Bronchial epithelial cell (primary cell): Measurements from ENCODE around the gene RASA4. TPM values are rescaled to one million over a fixed set of nuclear protein-coding genes. Genes with fewer than 3 reads are reported as not detected.

Experiments
- total RNA-seq: library from RNA; depleted of rRNA; stranded (reverse); fragments of >200 nt; gene quantifications from 2 replicates; pipeline ENCODE4 v1.2.1, GENCODE V29; 2014

RASA4 gene
- total RNA-seq, 1 donor from 2014 or later, result 2.4 TPM

Other genes with a start within 250 kb of the RASA4 start
- gene PRKRIP1, start 220.4 kb downstream of the RASA4 start, total RNA-seq, result 14.7 and 18.2 TPM in 2 replicates
- gene ORAI2, start 183.2 kb downstream of the RASA4 start, total RNA-seq, result 4.7 and 6.9 TPM in 2 replicates
- gene ALKBH4, start 151.9 kb downstream of the RASA4 start, total RNA-seq, result 8.7 and 10.0 TPM in 2 replicates
- gene LRWD1, start 151.8 kb downstream of the RASA4 start, total RNA-seq, result 21.1 and 25.3 TPM in 2 replicates
- 24.5 and 50.1 TPM in 2 replicates for gene POLR2J, start 137.8 kb downstream of the RASA4 start, total RNA-seq
- 0.79 and 1.2 TPM in 2 replicates for gene RASA4B, start 99.0 kb downstream of the RASA4 start, total RNA-seq
- gene UPK3BL2, start 73.1 kb downstream of the RASA4 start, total RNA-seq, result 5.8 and 151 TPM in 2 replicates
- not detected in 2 replicates for gene SPDYE2, start 65.5 kb downstream of the RASA4 start, total RNA-seq
- gene POLR2J3, start 44.2 kb downstream of the RASA4 start, total RNA-seq, result 18.8 and 25.5 TPM in 2 replicates
- 122 and 1,140 TPM in 2 replicates for gene UPK3BL1, start 26.0 kb upstream of the RASA4 start, total RNA-seq
- gene SPDYE2B, start 33.6 kb upstream of the RASA4 start, total RNA-seq, result not detected in 2 replicates
- 2.3 and 3.4 TPM in 2 replicates for gene POLR2J2, start 54.9 kb upstream of the RASA4 start, total RNA-seq
- gene FAM185A, start 132.2 kb upstream of the RASA4 start, total RNA-seq, result 9.2 and 11.4 TPM in 2 replicates